ENCODE data around the gene INVS. TPM values are rescaled to one million over a fixed set of nuclear protein-coding genes. Genes with fewer than 3 reads are reported as not detected.
A peak's percentile ranks its signal among the peaks of the same experiment; 100 is the strongest.

Gene INVS
- total and polyA plus RNA-seq, 2 of the 4 experiments (the other 2 are of a cell fraction) = 9.2 to 33.5 TPM

- H3K56ac ChIP-seq (ENCODE audit: extremely low read depth, insufficient read depth, low read length) = no peak overlapping the region
- POLR2A ChIA-PET (ENCODE audit: unreplicated experiment) = no interaction called here
- H2BK5ac ChIP-seq (ENCODE audit: low read depth, low read length, poor library complexity, severe bottlenecking) = no peak overlapping the region
- H3K23ac ChIP-seq (ENCODE audit: low read depth, low read length) = peak overlapping the region; percentile 81; the same call in 1 of the 2 replicates
- no peak overlapping the region for H3K27ac ChIP-seq (ENCODE audit: insufficient read depth, low read length)
- 0 out of 2 replicates have a peak overlapping the region, but pooled peaks have one; percentile 17 for H2AK5ac ChIP-seq (ENCODE audit: low read depth, low read length)
- CTCF ChIA-PET = interaction anchor here (0.6 to 1.0 kb wide), 2 partner anchors 37 to 46 kb away, joined by 3 to 4 read pairs; no protein-coding TSS in a partner anchor
- H2BK20ac ChIP-seq (ENCODE audit: low read depth, low read length) = 0 out of 2 replicates have a peak overlapping the region, but pooled peaks have one; percentile 1
- H3K79me1 ChIP-seq (ENCODE audit: low read depth in 1 of 2, low read length in 2 of 2) = peaks cover 0 to 4% of the 10 kb centered on the region in 2 experiments; a peak in 3 of 4 replicates
- no peak overlapping the region for H3K9ac ChIP-seq (ENCODE audit: low read depth, low read length)
- H2BK15ac ChIP-seq (ENCODE audit: low read depth, low read length) = no peak overlapping the region
- H3K4me3 ChIP-seq (ENCODE audit: insufficient read depth, low read depth, low read length) = no peak overlapping the region
- no peak overlapping the region for H4K5ac ChIP-seq (ENCODE audit: low read depth, low read length)
- in situ Hi-C loops (cut with MboI; ENCODE audit: low sequenced_read_pairs) = no loop called here
- H3K4me1 ChIP-seq (ENCODE audit: control insufficient read depth, insufficient read depth, low read length) = peaks cover 3% of the 10 kb centered on the region
- dilution Hi-C loops (cut with HindIII; ENCODE audit: low sequenced_read_pairs, unreplicated experiment) = no loop called here
- no peak overlapping the region for H3K4ac ChIP-seq (ENCODE audit: low read depth, low read length)
- H3K27me3 ChIP-seq (ENCODE audit: control insufficient read depth, insufficient read depth, low read length) = no peaks in the 10 kb centered on the region
- TF ChIP-seq CHD1 (IDR thresholded peaks at IDR 0.05; ENCODE audit: low read depth, low read length) (no peak), SMC3 (IDR thresholded peaks at IDR 0.05; ENCODE audit: low read depth, low read length) (no peak), ELK1 (IDR thresholded peaks at IDR 0.05; ENCODE audit: borderline replicate concordance, low read depth, low read length) (no peak), MXI1 (IDR thresholded peaks at IDR 0.05; ENCODE audit: borderline replicate concordance, low read depth, low read length) (no peak), RFX5 (IDR thresholded peaks at IDR 0.05; ENCODE audit: low read depth, low read length) (no peak), RAD21 (IDR thresholded peaks at IDR 0.05; ENCODE audit: low read length) (no peak), NFE2L2 (IDR thresholded peaks at IDR 0.05; ENCODE audit: low read depth, low read length) (no peak), CTCF (conservative IDR thresholded peaks at IDR 0.05; ENCODE audit: low read depth, low read length) (no peak), POLR2A (IDR thresholded peaks at IDR 0.05; ENCODE audit: low read depth, low read length) (no peak), MAFK (IDR thresholded peaks at IDR 0.05; ENCODE audit: low read depth, low read length) (no peak), BHLHE40 (IDR thresholded peaks at IDR 0.05; ENCODE audit: low read depth, low read length) (no peak)
- no peak overlapping the region for H4K91ac ChIP-seq (ENCODE audit: insufficient read depth, low read depth, low read length)
- intact Hi-C loops (cut with micrococcal nuclease) = loop anchor here (10.0 kb wide), 1 partner anchor 46 kb away; no protein-coding TSS in a partner anchor
- H3K14ac ChIP-seq (replicated peaks; ENCODE audit: low read depth, low read length) = no peak overlapping the region; the same call in 1 of the 2 replicates
- no TSS peak for BruUV-seq (replicated peaks)
- no peak overlapping the region; the same call in 1 of the 2 replicates for H3K4me2 ChIP-seq (ENCODE audit: low read depth, low read length)
- peak; percentile 26 for DNase-seq
- H2BK120ac ChIP-seq (ENCODE audit: low read depth, low read length) = no peak overlapping the region
- ATAC-seq (ENCODE audit: low read depth) = peak; percentile 57
- H3K18ac ChIP-seq (ENCODE audit: low read depth, low read length) = peak overlapping the region; percentile 62; the same call in 1 of the 2 replicates
- no peak overlapping the region for H2AK9ac ChIP-seq (replicated peaks; ENCODE audit: low read depth, low read length, poor library complexity)
- no peaks in the 10 kb centered on the region for H4K20me1 ChIP-seq (ENCODE audit: insufficient read depth, low read length)
- no peaks in the 10 kb centered on the region for H3K9me3 ChIP-seq (ENCODE audit: control insufficient read depth, insufficient read depth, low read length)
- H3K9me1 ChIP-seq (ENCODE audit: insufficient read depth, low read length) = no peaks in the 10 kb centered on the region
- no peaks in the 10 kb centered on the region for H3K36me3 ChIP-seq (ENCODE audit: control insufficient read depth, insufficient read depth, low read length)
- H2AFZ ChIP-seq (replicated peaks; ENCODE audit: low read length, poor library complexity) = no peak overlapping the region
- peak overlapping the region in 1 of 2 experiments; percentile 49; a peak in 1 of 4 replicates for H4K8ac ChIP-seq (ENCODE audit: low read depth in 2 of 2, low read length in 2 of 2)
Measured at GRCh38 chr9:100170556-100170955, 71.5 kb downstream of the INVS start.
